Esophagus muscularis mucosa (tissue), 4 donors: ENCODE data around the gene KLHL3.

Experiments
- CTCF ChIP-seq, 3 experiments: fragments of 200-600 bp in 2 of 3; fragments of 450-650 bp in 1 of 3; sonication (generic) in 2 of 3; IDR thresholded peaks; one replicate each; pipeline ENCODE4 v1.5.1; 2017 to 2019; ENCODE audit warnings: antibody characterized with exemption in 3 of 3, mild to moderate bottlenecking in 2 of 3, moderate library complexity in 1 of 3
- EP300 ChIP-seq: sonication (generic); formaldehyde crosslinking; IDR thresholded peaks from one replicate; pipeline ENCODE4 v1.6.1; 2017; ENCODE audit warnings: antibody characterized with exemption
- POLR2A ChIP-seq: fragments of 450-650 bp; IDR thresholded peaks from one replicate; pipeline ENCODE4 v1.6.1; 2017; ENCODE audit warnings: antibody characterized with exemption, moderate library complexity, mild to moderate bottlenecking, low read depth
- POLR2AphosphoS5 ChIP-seq, 2 donors: sonication (generic); formaldehyde crosslinking; IDR thresholded peaks; one replicate each; pipeline ENCODE4 v1.6.1; 2017; ENCODE audit warnings: antibody characterized with exemption in 2 of 2

GRCh38 chr5:137714946-137715345 is 20.9 kb downstream of the KLHL3 start:
- TF ChIP-seq CTCF (IDR thresholded peaks at IDR 0.05) (no peak), EP300 (no peak), POLR2A (no peak), POLR2AphosphoS5 (IDR thresholded peaks at IDR 0.05) (no peak)
